ENCODE data around the gene BTNL9.

- no peak for TF ChIP-seq CTCF (IDR thresholded peaks at IDR 0.05)
- TF ChIP-seq POLR2A (IDR thresholded peaks at IDR 0.05) = no peak
Measured at GRCh38 chr5:181027452-181028031, 12.5 kb upstream of the BTNL9 start.
